Trophoblast cell (in vitro differentiated cells and primary cell): ENCODE data around the gene ACOT7.

Source experiments
- DNase-seq, 2 donors: peaks; one replicate each; pipeline ENCODE4 v3.0.0-alpha.2; 2016
- H2AFZ ChIP-seq: 2 replicates; pipeline ENCODE4 v1.6.1; 2013; ENCODE audit warnings: low read length, moderate library complexity, mild to moderate bottlenecking; ENCODE audit not compliant: insufficient read depth, poor library complexity
- H2AK5ac ChIP-seq: 2 replicates; pipeline ENCODE4 v1.6.1; 2013; ENCODE audit warnings: mild to moderate bottlenecking, low read length
- H2BK120ac ChIP-seq: 2 replicates; pipeline ENCODE4 v1.6.1; 2013; ENCODE audit warnings: low read length, mild to moderate bottlenecking, moderate library complexity; ENCODE audit not compliant: insufficient read depth, poor library complexity
- H2BK12ac ChIP-seq: 2 replicates; pipeline ENCODE4 v1.6.1; 2013; ENCODE audit warnings: mild to moderate bottlenecking, low read length, moderate library complexity
- H2BK5ac ChIP-seq: 2 replicates; pipeline ENCODE4 v1.6.1; 2013; ENCODE audit warnings: low read length, low read depth, moderate library complexity, mild to moderate bottlenecking; ENCODE audit not compliant: poor library complexity
- H3K14ac ChIP-seq: 2 replicates; pipeline ENCODE4 v1.6.1; 2013; ENCODE audit warnings: mild to moderate bottlenecking, low read length
- H3K18ac ChIP-seq: 2 replicates; pipeline ENCODE4 v1.6.1; 2013; ENCODE audit warnings: mild to moderate bottlenecking, low read length
- H3K23ac ChIP-seq: 2 replicates; pipeline ENCODE4 v1.6.1; 2013; ENCODE audit warnings: low read length
- H3K27ac ChIP-seq: 2 replicates; pipeline ENCODE4 v1.5.1; 2013; ENCODE audit warnings: low read depth, mild to moderate bottlenecking, inconsistent platforms, low read length, moderate library complexity
- H3K27me3 ChIP-seq: 2 replicates; pipeline ENCODE4 v1.6.1; 2013; ENCODE audit warnings: inconsistent platforms, mild to moderate bottlenecking, low read length, moderate library complexity; ENCODE audit not compliant: insufficient read depth
- H3K36me3 ChIP-seq, 2 experiments: 1 replicate in 1 of 2; 2 replicates in 1 of 2; pipeline ENCODE4 v1.6.1; 2013; ENCODE audit warnings: low read length in 2 of 2, mild to moderate bottlenecking in 2 of 2, moderate library complexity in 1 of 2; ENCODE audit not compliant: insufficient read depth in 2 of 2, control insufficient read depth in 1 of 2
- H3K4ac ChIP-seq: 2 replicates; pipeline ENCODE4 v1.6.1; 2013; ENCODE audit warnings: low read depth, mild to moderate bottlenecking, low read length, moderate library complexity
- H3K4me1 ChIP-seq, 2 experiments: 1 replicate in 1 of 2; 2 replicates in 1 of 2; pipeline ENCODE4 v1.6.1; 2013; ENCODE audit warnings: low read length in 2 of 2, mild to moderate bottlenecking in 2 of 2, moderate library complexity in 1 of 2; ENCODE audit not compliant: insufficient read depth in 2 of 2, control insufficient read depth in 1 of 2
- H3K4me2 ChIP-seq: 2 replicates; pipeline ENCODE4 v1.6.1; 2013; ENCODE audit warnings: inconsistent platforms, mild to moderate bottlenecking, low read length, moderate library complexity
- H3K4me3 ChIP-seq: 2 replicates; pipeline ENCODE4 v1.5.1; 2013; ENCODE audit warnings: mild to moderate bottlenecking, low read depth, low read length, inconsistent platforms
- H3K79me1 ChIP-seq: one replicate; pipeline ENCODE4 v1.6.1; 2013; ENCODE audit warnings: low read length
- H3K79me2 ChIP-seq: 2 replicates; pipeline ENCODE4 v1.6.1; 2013; ENCODE audit warnings: low read length, mild to moderate bottlenecking; ENCODE audit not compliant: control insufficient read depth, insufficient read depth, poor library complexity
- H3K9ac ChIP-seq: 2 replicates; pipeline ENCODE4 v1.6.1; 2013; ENCODE audit warnings: mild to moderate bottlenecking, low read length
- H3K9me3 ChIP-seq: 2 replicates; pipeline ENCODE4 v1.6.1; 2013; ENCODE audit warnings: low read depth, mild to moderate bottlenecking, control low read depth, inconsistent platforms, low read length; ENCODE audit not compliant: insufficient read depth
- H4K12ac ChIP-seq: 2 replicates; pipeline ENCODE4 v1.6.1; 2013; ENCODE audit warnings: low read depth, mild to moderate bottlenecking, low read length, moderate library complexity
- H4K8ac ChIP-seq: 2 replicates; pipeline ENCODE4 v1.6.1; 2013; ENCODE audit warnings: low read depth, mild to moderate bottlenecking, low read length, moderate library complexity
- H4K91ac ChIP-seq: one replicate; pipeline ENCODE4 v1.6.1; 2013; ENCODE audit warnings: low read depth, mild to moderate bottlenecking, low read length, moderate library complexity
- WGBS: extraction: QIAGEN DNeasy Blood & Tissue Kit; methylation state at CpG from one replicate; pipeline ENCODE4 v1.1.7; 2013; ENCODE audit warnings: missing lambda C conversion rate; ENCODE audit not compliant: insufficient read length, insufficient coverage; ENCODE audit errors: extremely low coverage; 5-methylcytosine and 5-hydroxymethylcytosine counted together

The ACOT7 gene

GRCh38 chr1:6287029-6287428, 106.5 kb downstream of the ACOT7 start:
- DNase-seq = no peak
- Histone ChIP-seq H2BK12ac (no peak overlapping the region), H3K4ac (no peak overlapping the region), H3K9me3 (no peaks in the 10 kb centered on the region), H4K8ac (no peak overlapping the region), H3K4me2 (no peak overlapping the region), H3K9ac (no peak overlapping the region), H3K27me3 (no peaks in the 10 kb centered on the region), H3K18ac (no peak overlapping the region), H3K23ac (no peak overlapping the region), H3K36me3 (no peaks in the 10 kb centered on the region), H2AK5ac (no peak overlapping the region), H4K91ac (no peak overlapping the region), H3K4me3 (no peak overlapping the region), H3K14ac (no peak overlapping the region), H2AFZ (no peak overlapping the region), H3K79me1 (no peaks in the 10 kb centered on the region), H2BK120ac (no peak overlapping the region), H3K4me1 (no peaks in the 10 kb centered on the region), H3K27ac (no peak overlapping the region), H4K12ac (no peak overlapping the region), H3K79me2 (no peaks in the 10 kb centered on the region), H2BK5ac (no peak overlapping the region)
- no CpG with 5 or more reads among the region's 13 CpGs for WGBS

DNA sequence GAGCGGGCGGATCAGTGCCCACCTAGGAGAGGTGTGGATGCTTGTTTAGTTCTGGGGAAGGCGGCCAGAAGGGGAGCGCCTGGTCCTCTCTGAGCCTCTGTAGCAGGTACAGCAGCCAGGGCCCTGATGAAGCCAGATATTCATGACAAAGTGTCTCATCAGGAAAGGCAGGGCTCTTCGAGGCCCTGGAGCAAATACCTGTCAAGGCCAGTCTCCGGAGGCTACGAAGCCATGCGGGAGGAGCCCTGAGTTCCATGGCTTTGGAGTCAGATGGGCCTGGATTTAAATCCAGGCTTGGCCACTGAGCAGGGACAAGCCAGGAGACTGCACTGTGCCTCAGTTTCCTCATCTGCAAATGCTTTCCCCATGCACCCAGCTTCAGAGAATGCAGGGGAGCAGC, 107.3 kb downstream of the ACOT7 start:
- Histone ChIP-seq H3K9me3 (no peaks in the 10 kb centered on the region), H4K8ac (no peak overlapping the region), H3K9ac (no peak overlapping the region), H3K18ac (no peak overlapping the region), H3K14ac (no peak overlapping the region), H2AFZ (no peak overlapping the region), H2BK12ac (no peak overlapping the region), H3K36me3 (no peaks in the 10 kb centered on the region), H2AK5ac (no peak overlapping the region), H4K91ac (no peak overlapping the region), H3K79me1 (no peaks in the 10 kb centered on the region), H3K4me3 (no peak overlapping the region), H4K12ac (no peak overlapping the region), H2BK5ac (no peak overlapping the region), H3K4me2 (no peak overlapping the region), H3K27ac (no peak overlapping the region), H3K27me3 (no peaks in the 10 kb centered on the region), H3K4me1 (no peaks in the 10 kb centered on the region), H3K23ac (no peak overlapping the region), H2BK120ac (no peak overlapping the region), H3K79me2 (no peaks in the 10 kb centered on the region), H3K4ac (no peak overlapping the region)
- peak; percentile 82 to 89 for DNase-seq
- WGBS = no CpG with 5 or more reads among the region's 8 CpGs

- Histone ChIP-seq H4K12ac (no peak overlapping the region), H3K27ac (no peak overlapping the region), H3K9me3 (no peaks in the 10 kb centered on the region), H2BK5ac (no peak overlapping the region), H3K79me1 (no peaks in the 10 kb centered on the region), H3K4me3 (no peak overlapping the region), H3K79me2 (no peaks in the 10 kb centered on the region), H3K4ac (no peak overlapping the region), H2AK5ac (no peak overlapping the region), H2AFZ (no peak overlapping the region), H4K91ac (no peak overlapping the region), H3K23ac (no peak overlapping the region), H3K4me2 (no peak overlapping the region), H4K8ac (no peak overlapping the region), H3K9ac (no peak overlapping the region), H2BK12ac (no peak overlapping the region), H3K36me3 (no peaks in the 10 kb centered on the region), H3K18ac (no peak overlapping the region), H3K14ac (no peak overlapping the region), H3K4me1 (no peaks in the 10 kb centered on the region), H2BK120ac (no peak overlapping the region), H3K27me3 (no peaks in the 10 kb centered on the region)
- peak; percentile 46 to 63 for DNase-seq
- no CpG with 5 or more reads among the region's 11 CpGs for WGBS
These were observed 108.2 kb downstream of the ACOT7 start for GRCh38 chr1:6285336-6285735.

- Histone ChIP-seq H3K4me1 (no peaks in the 10 kb centered on the region), H3K79me1 (no peaks in the 10 kb centered on the region), H4K8ac (no peak overlapping the region), H4K91ac (no peak overlapping the region), H2BK5ac (no peak overlapping the region), H3K4me2 (no peak overlapping the region), H3K14ac (no peak overlapping the region), H3K27me3 (no peaks in the 10 kb centered on the region), H3K79me2 (no peaks in the 10 kb centered on the region), H4K12ac (no peak overlapping the region), H3K27ac (no peak overlapping the region), H3K4ac (no peak overlapping the region), H3K9me3 (no peaks in the 10 kb centered on the region), H2BK120ac (no peak overlapping the region), H3K23ac (no peak overlapping the region), H3K36me3 (no peaks in the 10 kb centered on the region), H3K4me3 (no peak overlapping the region), H3K9ac (no peak overlapping the region), H2BK12ac (no peak overlapping the region), H2AFZ (no peak overlapping the region), H3K18ac (no peak overlapping the region), H2AK5ac (no peak overlapping the region)
- no peak for DNase-seq
- WGBS = no CpG with 5 or more reads among the region's 17 CpGs
These were observed 110.8 kb downstream of the ACOT7 start for GRCh38 chr1:6282577-6283270.
